HG03575 (cell line): ENCODE data around the gene RPS26.
A peak's percentile ranks its signal among the peaks of the same experiment; 100 is the strongest.
"Not testable (repeated sequence)": the region's sequence is repeated elsewhere in the genome, so short reads cannot be mapped to it uniquely, and the experiment has no call there.

Source experiments
- ATAC-seq: cut with Tn5 transposase; IDR thresholded peaks from one replicate; pipeline ENCODE4 v1.9.1; 2021; ENCODE audit not compliant: unreplicated experiment, insufficient number of reproducible peaks, low FRiP score; ENCODE audit errors: extremely low read depth

The RPS26 gene

DNA sequence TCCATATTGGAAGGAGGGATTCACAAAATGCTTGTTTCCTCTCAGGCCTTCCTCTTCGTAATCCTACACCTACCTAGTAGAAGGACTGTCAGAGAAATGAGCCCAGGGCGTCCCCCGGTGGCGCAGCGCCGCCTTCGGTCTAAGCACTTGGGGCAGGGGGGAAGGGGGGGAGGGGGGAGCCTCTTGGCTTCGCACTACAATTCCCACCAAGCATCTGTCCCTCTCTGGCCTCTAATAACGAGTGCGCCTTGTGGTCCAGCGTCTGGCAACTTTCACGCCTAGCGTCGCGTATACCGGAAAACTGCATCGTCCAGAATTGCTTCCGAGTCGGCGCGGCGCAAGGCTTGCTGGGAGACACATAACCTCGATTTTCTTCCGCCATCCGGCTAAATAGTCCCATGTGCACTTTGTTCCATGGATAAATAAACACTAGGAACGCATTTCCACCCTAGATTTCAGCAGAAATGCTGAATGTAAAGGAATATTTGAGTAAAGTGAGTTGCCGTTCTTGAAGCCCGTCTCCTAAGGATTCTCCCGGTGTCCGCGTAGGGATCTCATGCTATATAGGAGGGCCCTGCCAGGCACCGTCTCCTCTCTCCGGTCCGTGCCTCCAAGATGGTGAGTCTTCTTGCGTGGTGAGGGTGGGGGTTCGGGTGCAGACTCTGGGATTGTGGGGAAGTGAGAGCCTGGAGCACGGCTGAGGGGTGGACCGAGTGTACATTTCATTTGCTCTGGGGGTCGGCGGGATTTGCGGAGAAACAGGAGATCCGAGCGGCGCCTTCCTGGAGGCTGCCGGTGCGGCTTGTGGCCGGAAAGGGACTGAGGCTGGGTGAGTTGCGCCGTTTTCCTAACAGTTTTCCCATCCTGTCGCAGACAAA, at the start of gene RPS26:
TSS of gene RPS26 (plus strand) at position 367 of the 878 bp plus-strand sequence. CDS start at position 616, 249 bp downstream.
- peak; percentile 67 for ATAC-seq

- no peak for ATAC-seq
Observed at GRCh38 chr12:55993230-55993853, 48.4 kb upstream of the RPS26 start.

GRCh38 chr12:55995366-55995765, 46.4 kb upstream of the RPS26 start:
- no peak for ATAC-seq

DNA sequence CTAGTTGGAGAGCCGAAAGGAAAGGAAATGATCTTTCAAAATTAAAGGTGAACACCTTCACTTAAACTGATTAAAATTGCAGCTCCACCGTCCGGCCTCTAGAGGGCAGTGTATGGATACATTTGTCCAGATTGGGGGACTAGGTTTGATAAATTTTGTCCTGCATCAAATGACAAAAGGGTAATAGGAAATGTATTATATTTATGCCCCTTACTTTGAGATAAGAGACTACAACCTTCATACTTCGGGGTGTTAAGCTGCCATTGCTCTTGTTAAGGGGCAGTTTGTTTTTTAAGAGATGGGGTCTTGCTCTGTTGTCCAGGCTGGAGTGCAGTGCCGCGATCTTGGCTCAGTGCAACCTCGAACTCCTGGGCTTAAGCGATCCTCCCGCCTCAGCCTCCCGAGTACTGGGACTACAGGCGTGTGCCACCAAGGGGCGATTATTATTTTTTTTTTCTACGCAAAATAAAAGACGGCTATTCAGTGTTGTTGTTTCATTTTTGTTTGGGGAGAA, 45.5 kb upstream of the RPS26 start:
- no peak for ATAC-seq

- ATAC-seq = no peak
Observed at GRCh38 chr12:55996715-55997534, 44.8 kb upstream of the RPS26 start, which contains the start of gene SUOX. TSS of gene SUOX (plus strand) at chr12:55997276. CDS start at chr12:56002222, 4,946 bp downstream.

- ATAC-seq = no peak
Observed at GRCh38 chr12:55997535-55997859, 44.2 kb upstream of the RPS26 start.

DNA sequence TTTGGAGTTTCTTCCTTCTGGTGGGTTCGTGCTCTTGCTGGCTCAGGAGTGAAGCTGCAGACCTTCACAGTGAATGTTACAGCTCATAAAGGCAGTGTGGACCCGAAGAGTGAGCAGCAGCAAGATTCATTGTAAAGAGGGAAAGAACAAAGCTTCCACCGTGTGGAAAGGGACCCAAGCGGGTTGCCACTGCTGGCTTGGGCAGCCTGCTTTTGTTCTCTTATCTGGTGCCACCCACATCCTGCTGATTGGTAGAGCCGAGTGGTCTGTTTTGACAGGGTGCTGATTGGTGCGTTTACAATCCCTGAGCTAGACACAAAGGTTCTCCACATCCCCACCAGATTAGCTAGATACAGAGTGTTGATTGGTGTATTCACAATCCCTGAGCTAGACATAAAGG, 42.2 kb upstream of the RPS26 start:
- ATAC-seq = not testable (repeated sequence)

DNA sequence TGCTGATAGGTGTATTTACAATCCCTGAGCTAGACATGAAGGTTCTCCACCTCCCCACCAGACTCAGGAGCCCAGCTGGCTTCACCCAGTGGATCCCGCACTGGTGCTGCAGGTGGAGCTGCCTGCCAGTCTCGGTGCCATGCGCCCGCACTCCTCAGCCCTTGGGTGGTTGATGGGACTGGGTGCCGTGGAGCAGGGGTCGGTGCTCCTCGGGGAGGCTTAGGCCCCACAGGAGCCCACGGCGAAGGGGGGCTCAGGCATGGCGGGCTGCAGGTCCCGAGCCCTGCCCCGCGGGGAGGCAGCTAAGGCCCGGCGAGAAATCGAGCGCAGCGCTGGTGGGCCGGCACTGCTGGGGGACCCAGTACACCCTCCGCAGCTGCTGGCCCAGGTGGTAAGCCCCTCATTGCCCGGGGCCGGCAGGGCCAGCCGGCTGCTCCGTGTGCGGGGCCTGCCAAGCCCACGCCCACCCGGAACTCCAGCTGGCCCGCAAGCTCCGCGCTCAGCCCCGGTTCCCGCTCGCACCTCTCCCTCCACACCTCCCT, 41.6 kb upstream of the RPS26 start:
- not testable (repeated sequence) for ATAC-seq

DNA sequence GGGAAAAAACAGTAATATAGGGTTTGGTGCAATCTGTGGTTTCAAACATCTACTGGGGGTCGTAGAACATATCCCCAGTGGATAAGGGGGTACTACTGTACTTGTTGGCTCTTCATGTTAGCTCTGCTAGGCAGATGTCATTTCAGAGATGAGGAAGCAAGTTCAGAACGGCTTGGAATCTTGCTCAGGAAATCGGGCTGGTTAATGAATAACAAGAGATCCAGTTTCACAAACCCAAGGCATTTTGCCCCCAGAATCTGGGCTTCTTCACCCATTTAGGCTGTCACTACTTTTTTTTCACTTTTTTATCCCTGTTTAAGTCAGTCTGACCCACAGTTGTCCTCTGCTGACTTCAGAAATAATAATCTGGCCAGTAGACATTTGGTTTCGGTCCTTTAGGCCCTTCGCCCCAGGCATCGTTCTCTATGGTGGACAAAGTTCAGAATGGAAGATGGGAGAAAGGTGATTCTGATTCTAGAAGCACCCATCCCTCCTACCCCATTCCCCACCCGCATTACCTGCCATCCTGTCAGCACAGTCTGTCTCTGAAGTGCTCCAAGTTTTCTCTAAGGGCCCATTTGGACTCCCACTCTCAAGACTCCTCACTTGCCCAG, 40.1 kb upstream of the RPS26 start:
- ATAC-seq = no peak

DNA sequence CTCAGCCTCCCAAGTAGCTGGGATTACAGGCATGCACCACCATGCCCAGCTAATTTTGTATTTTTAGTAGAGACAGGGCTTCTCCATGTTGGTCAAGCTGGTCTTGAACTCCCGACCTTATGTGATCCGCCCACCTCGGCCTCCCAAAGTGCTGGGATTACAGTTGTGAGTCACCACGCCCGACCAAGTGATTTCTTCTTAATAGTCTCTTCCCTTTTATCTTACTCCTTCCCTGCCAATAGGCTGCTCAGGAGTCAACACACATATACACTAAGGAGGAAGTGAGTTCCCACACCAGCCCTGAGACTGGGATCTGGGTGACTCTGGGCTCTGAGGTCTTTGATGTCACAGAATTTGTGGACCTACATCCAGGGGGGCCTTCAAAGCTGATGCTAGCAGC, 38.3 kb upstream of the RPS26 start:
- not testable (repeated sequence) for ATAC-seq

- no peak for ATAC-seq
Observed at GRCh38 chr12:56004211-56004610, 37.5 kb upstream of the RPS26 start.

GRCh38 chr12:56007564-56008559, 33.9 kb upstream of the RPS26 start:
- no peak for ATAC-seq

DNA sequence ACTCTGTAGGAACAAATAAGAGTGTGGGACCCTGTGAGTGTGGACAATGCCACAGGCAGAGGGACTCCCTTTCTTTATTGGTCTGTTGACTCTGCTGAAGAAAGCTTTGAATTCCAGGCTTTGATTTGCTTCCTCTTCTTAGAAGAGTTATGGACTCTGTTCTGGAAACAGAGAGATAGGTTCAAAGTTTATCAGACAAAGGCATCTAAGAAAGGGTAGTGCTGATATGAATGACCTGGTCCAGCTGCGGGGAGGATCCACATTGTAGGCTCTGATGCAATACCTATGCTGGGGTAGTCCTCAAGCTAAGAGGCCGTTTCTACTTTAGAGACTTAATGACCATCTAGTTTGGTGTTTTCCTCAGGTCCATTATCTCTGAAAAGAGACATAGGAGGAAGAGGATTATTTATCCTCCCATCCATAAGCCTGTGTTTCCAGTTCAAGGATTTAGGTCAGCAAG, 31.6 kb upstream of the RPS26 start:
- no peak for ATAC-seq

DNA sequence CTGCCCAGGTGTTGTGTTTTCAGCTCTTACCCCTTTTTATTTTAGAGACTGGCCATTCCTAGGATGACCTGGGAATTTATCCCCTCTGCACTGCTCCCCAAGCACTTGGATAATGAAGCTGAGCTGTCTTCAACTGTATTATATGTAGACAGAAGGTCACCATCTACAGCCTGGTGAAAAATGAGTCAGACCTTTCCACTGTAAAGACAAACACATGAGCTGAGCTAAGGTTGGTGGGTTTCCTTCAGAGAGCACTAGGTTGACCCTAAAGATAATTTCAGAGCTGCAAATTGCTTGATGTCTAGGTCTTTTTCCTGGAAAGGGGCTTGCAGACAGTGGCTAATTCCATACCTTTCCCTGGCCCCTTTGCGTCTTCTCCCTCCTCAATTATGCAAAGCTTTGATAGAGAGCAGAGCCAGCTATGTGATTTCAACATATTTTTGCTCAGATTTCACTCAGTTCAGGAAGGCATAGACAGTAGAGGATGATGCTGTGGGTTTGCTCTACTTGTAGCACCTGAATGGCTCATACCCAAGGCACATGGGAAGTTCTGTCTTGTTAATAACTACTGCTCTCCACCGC, 30.1 kb upstream of the RPS26 start:
- no peak for ATAC-seq

- no peak for ATAC-seq
Observed at GRCh38 chr12:56013482-56013881, 28.2 kb upstream of the RPS26 start.

- no peak for ATAC-seq
Observed at GRCh38 chr12:56014205-56014604, 27.5 kb upstream of the RPS26 start.

DNA sequence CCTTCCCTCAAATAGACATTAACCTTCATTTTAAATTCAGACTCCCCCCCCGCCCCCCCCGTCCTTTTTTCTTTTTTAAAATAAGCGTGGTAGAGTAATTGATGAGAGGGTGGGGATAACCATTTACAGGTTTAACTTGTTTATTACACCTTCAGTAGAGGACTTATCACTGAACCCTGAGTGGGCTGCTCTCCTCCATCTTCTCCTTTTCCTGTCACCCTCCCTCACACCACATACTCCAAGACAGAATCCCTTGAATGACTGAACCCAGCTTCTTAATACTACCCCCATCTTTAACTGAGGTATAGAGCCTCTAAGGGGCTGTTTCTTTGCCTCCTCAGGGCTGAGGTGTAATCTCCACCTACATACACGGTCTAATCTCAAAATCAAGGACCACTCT, 24.5 kb upstream of the RPS26 start:
- ATAC-seq = no peak
